Posterior cingulate gyrus (tissue), 11 donors: ENCODE measurements around the gene RPGRIP1.
"Not testable (repeated sequence)": the region's sequence is repeated elsewhere in the genome, so short reads cannot be mapped to it uniquely, and the experiment has no call there.

Experiments used
- DNase-seq, 10 donors: peaks; one replicate each; pipeline versions ENCODE4 v3.0.0 to v3.0.0-alpha.2; 2020 to 2021; ENCODE audit warnings: mixed read lengths in 3 of 10
- intact Hi-C: fragments of 100-400 bp; cut with DNase I; formaldehyde crosslinking; loops from one replicate; pipeline ENCODE4 v1.15.1; 2023

Gene RPGRIP1

GRCh38 chr14:21279783-21280182 lies at the start of gene RPGRIP1:
Gene RPGRIP1, plus strand, starts transcription at chr14:21280083. Its CDS starts 7,894 bp downstream, at chr14:21287977.
- intact Hi-C loops = no loop called here
- DNase-seq = no peak

- intact Hi-C loops = no loop called here
- DNase-seq = no peak
Measured at GRCh38 chr14:21231020-21231652, 48.7 kb upstream of the RPGRIP1 start.

DNA sequence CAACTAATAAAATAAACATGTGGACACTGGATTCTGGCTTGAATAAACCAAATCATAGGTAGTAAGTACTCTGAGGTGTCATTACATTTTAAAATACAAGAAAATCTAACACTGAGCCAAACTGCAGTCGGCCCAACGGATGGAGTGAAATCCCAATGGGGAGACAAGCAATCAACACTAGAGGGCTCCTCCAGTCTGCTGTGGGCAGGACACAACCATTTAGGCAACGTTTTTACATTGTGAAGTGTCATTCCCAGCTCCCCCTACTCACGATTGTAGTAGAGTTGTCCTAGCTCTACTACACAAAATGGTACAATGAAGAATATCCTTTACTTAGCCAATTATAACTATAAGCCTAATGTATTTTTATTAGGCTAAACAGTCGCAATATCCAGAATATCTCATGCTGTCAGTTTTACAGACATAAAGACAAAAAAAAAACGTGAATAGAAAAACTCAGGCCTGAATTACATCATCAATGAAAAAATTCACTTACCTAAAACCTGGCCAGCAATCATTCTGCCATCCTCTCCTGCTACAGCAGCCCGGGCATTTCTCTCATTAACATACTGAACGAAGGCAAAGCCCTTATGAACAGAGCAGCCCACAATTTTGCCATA lies 46.3 kb upstream of the RPGRIP1 start:
- no peak for DNase-seq
- intact Hi-C loops = no loop called here

GRCh38 chr14:21234112-21234511 lies 45.8 kb upstream of the RPGRIP1 start:
- intact Hi-C loops = no loop called here

GRCh38 chr14:21236948-21237797 lies 42.7 kb upstream of the RPGRIP1 start:
- intact Hi-C loops = no loop called here
- DNase-seq = no peak

More at GRCh38 chr14:21234112-21234511, 45.8 kb upstream of the RPGRIP1 start:
- no peak for DNase-seq

- intact Hi-C loops = no loop called here
- no peak for DNase-seq
Measured at GRCh38 chr14:21238823-21239518, 40.9 kb upstream of the RPGRIP1 start.

GRCh38 chr14:21240417-21240816 lies 39.5 kb upstream of the RPGRIP1 start:
- no peak for DNase-seq
- intact Hi-C loops = no loop called here

DNA sequence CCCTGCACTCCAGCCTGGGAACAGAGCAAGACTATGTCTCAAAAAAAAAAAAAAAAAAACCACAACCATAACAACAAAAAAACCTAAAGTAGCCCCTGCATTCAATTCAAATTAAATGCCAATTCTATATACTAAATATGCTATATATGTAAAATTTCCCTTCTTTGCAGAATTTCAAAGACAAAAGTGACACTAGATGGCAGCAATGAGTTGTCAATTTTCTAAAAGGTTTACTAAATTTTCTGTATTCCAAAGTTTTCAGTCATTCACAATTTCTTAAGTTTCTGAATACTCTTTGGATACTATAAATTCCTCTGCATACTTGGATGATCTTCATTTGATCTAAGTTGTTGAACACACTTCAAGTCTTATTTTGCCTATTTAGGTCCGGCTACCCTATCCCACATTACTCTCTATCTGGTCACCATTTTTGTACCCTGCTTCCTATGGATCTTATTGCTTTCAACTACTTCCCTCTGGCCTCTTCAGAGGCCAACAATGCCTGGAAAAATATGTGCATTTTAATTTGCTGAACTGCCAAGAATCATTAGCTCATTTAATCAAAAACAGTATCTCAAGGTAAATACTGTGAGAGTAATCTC lies 38.6 kb upstream of the RPGRIP1 start:
- no peak for DNase-seq
- intact Hi-C loops = no loop called here

DNA sequence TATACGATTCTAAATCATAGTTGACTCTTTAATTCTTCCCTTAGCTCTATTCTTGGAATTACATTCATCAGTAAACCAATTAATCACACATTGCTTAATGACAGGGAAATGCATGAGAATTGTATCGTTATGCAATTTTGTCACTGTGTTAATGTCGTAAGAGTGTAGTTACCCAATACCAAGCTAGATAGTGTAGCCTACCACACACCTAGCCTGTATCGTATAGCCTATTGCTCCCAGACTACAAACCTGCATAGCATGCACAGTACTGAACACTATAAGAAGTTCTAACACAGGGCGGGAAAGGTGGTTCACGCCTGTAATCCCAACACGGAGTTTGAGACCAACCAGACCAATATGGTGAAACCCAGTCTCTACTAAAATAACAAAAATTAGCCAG lies 35.3 kb upstream of the RPGRIP1 start:
- intact Hi-C loops = no loop called here
- DNase-seq = no peak

GRCh38 chr14:21245813-21246212 lies 34.1 kb upstream of the RPGRIP1 start:
- intact Hi-C loops = no loop called here
- no peak for DNase-seq

DNA sequence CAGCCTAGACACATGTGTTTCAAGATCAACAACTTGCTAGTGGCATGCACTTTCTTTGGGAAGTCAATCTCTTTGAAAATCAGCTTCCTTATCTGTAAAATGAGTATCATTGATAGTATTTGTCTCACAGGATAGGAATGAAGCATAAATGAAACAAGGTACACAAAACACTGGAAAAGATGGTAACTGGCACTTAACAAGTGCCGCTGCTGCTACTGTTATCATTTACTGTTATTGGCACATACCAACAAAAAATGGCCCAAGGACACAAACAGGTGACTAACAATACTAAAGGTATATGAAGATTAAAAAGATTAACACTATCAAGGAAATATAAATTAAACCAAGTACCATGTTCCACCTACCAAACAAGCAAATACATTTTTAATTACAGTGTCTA lies 31.5 kb upstream of the RPGRIP1 start:
- DNase-seq = no peak
- intact Hi-C loops = no loop called here

- no peak for DNase-seq
- intact Hi-C loops = no loop called here
Measured at GRCh38 chr14:21248739-21249411, 31.0 kb upstream of the RPGRIP1 start.

DNA sequence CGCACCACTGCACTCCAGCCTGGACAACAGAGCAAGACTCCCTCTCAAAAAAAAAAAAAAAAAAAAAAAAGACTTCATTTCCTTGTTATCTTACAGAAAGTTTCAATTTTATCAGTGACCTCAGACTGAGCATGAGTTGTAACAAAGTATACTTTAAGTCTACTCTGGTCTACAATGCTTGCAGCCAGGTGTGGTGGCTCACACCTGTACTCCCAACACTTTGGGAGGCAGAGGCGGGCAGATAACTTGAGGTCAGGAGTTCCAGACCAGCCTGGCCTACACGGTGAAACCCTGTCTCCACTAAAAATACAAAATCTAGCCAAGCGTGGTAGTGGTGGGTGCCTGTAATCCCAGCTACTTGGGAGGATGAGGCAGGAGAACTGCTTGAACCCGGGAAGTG lies 28.7 kb upstream of the RPGRIP1 start:
- DNase-seq = no peak
- intact Hi-C loops = no loop called here

DNA sequence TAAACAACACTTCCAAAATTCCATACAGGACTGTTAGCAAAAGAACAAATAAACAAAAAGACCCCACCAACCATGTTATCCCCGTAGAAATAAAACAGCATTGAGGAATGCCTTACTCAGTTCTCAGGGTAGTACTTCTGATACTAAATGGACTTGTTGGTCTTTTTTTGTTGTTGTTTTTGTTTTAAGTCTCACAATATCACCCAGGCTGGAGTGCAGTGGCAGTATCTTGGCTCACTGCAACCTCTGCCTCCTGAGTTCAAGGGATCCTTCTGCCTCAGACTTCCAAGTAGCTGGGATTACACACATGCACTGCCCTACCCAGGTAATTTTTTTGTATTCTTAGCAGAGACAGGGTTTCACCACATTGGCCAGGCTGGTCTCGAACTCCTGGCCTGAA lies 27.7 kb upstream of the RPGRIP1 start:
- intact Hi-C loops = no loop called here
- DNase-seq = no peak

DNA sequence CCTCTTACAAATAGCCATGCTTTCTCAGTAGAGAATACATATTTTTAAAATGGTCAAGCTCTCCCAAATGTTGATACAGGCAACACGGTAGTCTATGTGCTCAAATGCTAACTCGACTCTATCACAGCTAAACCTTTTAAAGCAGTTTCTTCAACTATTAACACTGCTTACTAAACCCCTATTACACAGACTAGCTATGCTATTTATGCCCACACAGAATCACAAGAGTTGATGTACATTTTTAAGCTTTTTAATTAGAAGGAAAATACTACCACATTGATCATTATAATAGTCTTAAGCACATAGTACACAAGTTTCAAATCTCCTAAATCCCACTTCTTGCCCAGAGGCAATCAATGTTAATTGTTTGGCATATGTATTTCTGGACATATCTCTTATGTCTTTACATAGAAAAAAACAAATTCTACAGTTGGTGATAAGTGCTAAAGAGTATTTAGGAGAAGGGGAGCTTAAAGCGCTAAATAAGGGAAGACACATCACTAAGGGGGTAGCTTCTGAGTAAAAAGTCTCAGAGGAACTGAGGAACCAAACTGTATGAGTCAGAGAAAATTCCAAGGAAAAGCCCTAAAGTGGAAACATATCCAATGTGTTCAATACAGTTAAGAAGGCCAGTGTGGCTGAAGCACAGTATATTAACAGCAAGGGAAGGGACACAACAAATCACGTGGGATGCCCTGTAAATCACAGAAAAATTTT lies 24.3 kb upstream of the RPGRIP1 start:
- no peak for DNase-seq
- intact Hi-C loops = no loop called here

- intact Hi-C loops, DNase-seq: not testable (repeated sequence)
Measured at GRCh38 chr14:21256102-21256447, 23.8 kb upstream of the RPGRIP1 start.

GRCh38 chr14:21256539-21257393 lies 23.1 kb upstream of the RPGRIP1 start:
- DNase-seq = no peak
- intact Hi-C loops = no loop called here

DNA sequence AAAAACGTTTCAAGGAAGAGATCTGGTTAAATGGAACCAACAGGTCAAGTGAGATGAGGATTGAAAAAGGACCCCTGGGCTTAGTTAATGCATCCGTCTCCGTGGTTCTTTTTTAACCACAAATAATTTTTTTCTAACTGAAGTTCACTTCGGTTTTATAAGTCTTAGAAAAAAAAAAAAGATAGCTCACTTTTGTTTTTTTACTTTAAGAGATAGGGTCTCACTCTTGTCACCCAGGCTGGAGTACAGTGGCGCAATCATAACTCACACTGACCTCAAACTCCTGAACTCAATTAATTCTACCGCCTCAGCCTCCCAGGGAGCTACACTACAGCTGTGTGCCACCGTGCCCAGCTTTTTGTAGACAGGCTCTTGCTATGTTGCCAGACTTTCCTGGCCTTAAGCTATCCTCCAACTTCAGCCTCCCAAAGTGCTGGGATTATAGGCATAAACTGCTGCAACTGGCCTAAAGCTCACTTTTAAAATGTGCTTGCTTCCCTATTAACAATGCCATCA lies 22.4 kb upstream of the RPGRIP1 start:
- intact Hi-C loops = no loop called here
- no peak for DNase-seq
